NCI-H345 treated with DMSO at 0.1 percent for 48 hours (cell line): ENCODE measurements around the gene TESMIN.

Experiments used
- DNase-seq: peaks from one replicate; lab custom pipeline; 2025; ENCODE audit not compliant: unreplicated experiment; lab: John Stamatoyannopoulos, UW

TESMIN gene

GRCh38 chr11:68714060-68714856, 37.1 kb downstream of the TESMIN start:
- DNase-seq, result no peak

- no peak for DNase-seq
Observed at GRCh38 chr11:68711114-68711513, 40.2 kb downstream of the TESMIN start.

- no peak for DNase-seq
Observed at GRCh38 chr11:68710409-68710808, 40.9 kb downstream of the TESMIN start.

GRCh38 chr11:68709062-68709461, 42.3 kb downstream of the TESMIN start:
- no peak for DNase-seq

GRCh38 chr11:68707527-68707926, 43.8 kb downstream of the TESMIN start:
- no peak for DNase-seq

GRCh38 chr11:68704887-68705286, 46.4 kb downstream of the TESMIN start:
- DNase-seq, result no peak

GRCh38 chr11:68698993-68699392, 52.3 kb downstream of the TESMIN start:
- no peak for DNase-seq

- no peak for DNase-seq
Observed at GRCh38 chr11:68695531-68695930, 55.8 kb downstream of the TESMIN start.

GRCh38 chr11:68694431-68695297, 56.7 kb downstream of the TESMIN start:
- no peak for DNase-seq

- no peak for DNase-seq
Observed at GRCh38 chr11:68693484-68693882, 57.8 kb downstream of the TESMIN start.

- DNase-seq, result no peak
Observed at GRCh38 chr11:68692871-68693483, 58.3 kb downstream of the TESMIN start.

GRCh38 chr11:68692115-68692514, 59.2 kb downstream of the TESMIN start:
- no peak for DNase-seq

- no peak for DNase-seq
Observed at GRCh38 chr11:68691402-68691784, 59.9 kb downstream of the TESMIN start.

- no peak for DNase-seq
Observed at GRCh38 chr11:68690671-68691401, 60.5 kb downstream of the TESMIN start.

- no peak for DNase-seq
Observed at GRCh38 chr11:68689737-68690625, 61.3 kb downstream of the TESMIN start.

- DNase-seq, result no peak
Observed at GRCh38 chr11:68688881-68689280, 62.4 kb downstream of the TESMIN start.

- DNase-seq, result no peak
Observed at GRCh38 chr11:68687986-68688385, 63.3 kb downstream of the TESMIN start.

GRCh38 chr11:68687311-68687710, 64.0 kb downstream of the TESMIN start:
- DNase-seq, result no peak

GRCh38 chr11:68686486-68686885, 64.8 kb downstream of the TESMIN start:
- DNase-seq, result no peak
